SK-N-MC (cell line): ENCODE measurements around the gene ST6GALNAC3.

ENCODE experiments used
- EZH2 ChIP-seq: fragments of 200-600 bp; sonication (generic); IDR thresholded peaks from one replicate; pipeline ENCODE4 v1.6.1; 2017; ENCODE audit warnings: antibody characterized with exemption
- FOXP2 ChIP-seq: optimal IDR thresholded peaks from 2 replicates; pipeline ENCODE3; 2011; ENCODE audit warnings: mild to moderate bottlenecking, moderate library complexity; ENCODE audit not compliant: insufficient read depth; ENCODE audit errors: extremely low read length, control extremely low read depth
- POLR2AphosphoS5 ChIP-seq: IDR thresholded peaks from 2 replicates; pipeline ENCODE4 v1.6.1; 2012; ENCODE audit warnings: mild to moderate bottlenecking, low read depth, low read length, borderline replicate concordance

DNA sequence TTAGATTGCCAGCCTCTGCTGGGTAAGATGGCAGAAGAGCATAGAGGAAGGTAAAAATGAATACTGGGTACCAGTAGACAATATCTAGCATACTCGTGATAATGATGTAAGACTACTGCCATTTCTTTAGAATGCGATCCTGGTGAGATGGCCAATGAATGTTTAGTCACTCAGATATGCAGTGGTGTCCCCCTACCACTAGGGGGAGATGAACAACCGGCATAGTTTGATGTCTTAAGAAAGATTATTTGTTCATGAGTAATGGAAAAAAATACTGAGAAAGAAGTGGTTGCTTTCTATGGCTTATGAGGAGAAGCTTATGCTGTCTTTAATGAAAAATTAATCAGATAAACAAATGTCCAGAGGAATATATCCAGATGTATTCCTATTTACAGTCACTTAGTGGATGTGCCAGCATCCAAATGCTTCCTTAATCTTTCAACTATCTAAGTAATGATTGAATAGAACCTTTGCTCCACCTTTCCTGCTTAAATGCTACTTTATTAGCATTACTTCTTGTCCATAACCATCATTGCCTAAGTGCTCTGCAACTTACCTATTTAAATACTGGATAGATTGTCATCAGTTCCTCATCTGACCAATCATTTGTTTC lies 256.6 kb downstream of the ST6GALNAC3 start:
- TF ChIP-seq EZH2 (no peak), POLR2AphosphoS5 (no peak), FOXP2 (no peak)
